Thyroid gland (tissue), 4 donors: ENCODE results near the gene ADAM22.

Experiments
- CTCF ChIP-seq, 6 experiments: fragments of 200-600 bp in 3 of 6; fragments of 450-650 bp in 3 of 6; sonication (generic) in 3 of 6; IDR thresholded peaks; one replicate each; pipeline ENCODE4 v1.5.1; 2016 to 2019; ENCODE audit warnings: antibody characterized with exemption in 6 of 6, mild to moderate bottlenecking in 2 of 6, inconsistent platforms in 1 of 6, moderate library complexity in 1 of 6
- POLR2A ChIP-seq, 2 donors: fragments of 450-650 bp; IDR thresholded peaks; one replicate each; pipeline ENCODE4 v1.6.1; 2017; ENCODE audit warnings: antibody characterized with exemption in 2 of 2, mild to moderate bottlenecking in 2 of 2, moderate library complexity in 1 of 2

DNA sequence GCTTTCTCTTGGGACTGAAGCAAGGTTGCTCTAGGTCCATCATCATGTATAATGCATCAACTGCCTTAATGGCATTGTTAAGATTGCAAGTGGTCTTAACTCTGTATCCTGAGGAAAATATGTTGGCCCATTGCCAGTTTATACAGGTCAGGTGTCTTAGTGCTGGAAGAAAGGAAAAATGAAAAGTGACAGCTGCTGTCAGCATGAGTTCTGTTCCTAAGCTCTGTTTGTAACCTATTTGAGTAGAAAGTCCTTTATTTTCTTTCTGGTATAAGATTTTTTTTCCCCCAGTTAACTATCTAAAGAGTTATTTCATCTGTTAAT lies 158.6 kb downstream of the ADAM22 start:
- TF ChIP-seq POLR2A (IDR thresholded peaks at IDR 0.05) (no peak), CTCF (IDR thresholded peaks at IDR 0.05) (no peak)
